ENCODE results near the gene ARHGDIA.

DNA sequence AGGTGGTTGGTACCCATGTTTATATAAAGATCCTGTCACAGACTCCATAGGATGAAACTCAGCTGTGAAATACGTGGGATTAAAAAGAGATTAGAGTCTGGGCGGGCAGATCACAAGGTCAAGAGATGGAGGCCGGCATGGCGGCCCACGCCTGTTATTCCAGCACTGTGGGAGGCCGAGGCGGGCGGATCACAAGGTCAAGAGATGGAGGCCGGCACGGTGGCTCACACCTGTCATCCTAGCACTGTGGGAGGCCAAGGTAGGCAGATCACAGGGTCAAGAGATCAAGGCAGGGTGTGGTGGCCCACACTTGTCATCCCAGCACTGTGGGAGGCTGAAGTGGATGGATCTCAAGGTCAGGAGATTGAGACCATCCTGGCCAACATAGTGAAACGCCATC is 24.3 kb upstream of the ARHGDIA start:
- no peak for TF ChIP-seq POLR2A (IDR thresholded peaks at IDR 0.05; ENCODE audit: control extremely low read depth in 1 of 2, low read depth in 2 of 2, low read length in 2 of 2)
- no peak for TF ChIP-seq RFX5 (IDR thresholded peaks at IDR 0.05; ENCODE audit: borderline replicate concordance, low read depth, low read length)
- TF ChIP-seq, protein P1, sequence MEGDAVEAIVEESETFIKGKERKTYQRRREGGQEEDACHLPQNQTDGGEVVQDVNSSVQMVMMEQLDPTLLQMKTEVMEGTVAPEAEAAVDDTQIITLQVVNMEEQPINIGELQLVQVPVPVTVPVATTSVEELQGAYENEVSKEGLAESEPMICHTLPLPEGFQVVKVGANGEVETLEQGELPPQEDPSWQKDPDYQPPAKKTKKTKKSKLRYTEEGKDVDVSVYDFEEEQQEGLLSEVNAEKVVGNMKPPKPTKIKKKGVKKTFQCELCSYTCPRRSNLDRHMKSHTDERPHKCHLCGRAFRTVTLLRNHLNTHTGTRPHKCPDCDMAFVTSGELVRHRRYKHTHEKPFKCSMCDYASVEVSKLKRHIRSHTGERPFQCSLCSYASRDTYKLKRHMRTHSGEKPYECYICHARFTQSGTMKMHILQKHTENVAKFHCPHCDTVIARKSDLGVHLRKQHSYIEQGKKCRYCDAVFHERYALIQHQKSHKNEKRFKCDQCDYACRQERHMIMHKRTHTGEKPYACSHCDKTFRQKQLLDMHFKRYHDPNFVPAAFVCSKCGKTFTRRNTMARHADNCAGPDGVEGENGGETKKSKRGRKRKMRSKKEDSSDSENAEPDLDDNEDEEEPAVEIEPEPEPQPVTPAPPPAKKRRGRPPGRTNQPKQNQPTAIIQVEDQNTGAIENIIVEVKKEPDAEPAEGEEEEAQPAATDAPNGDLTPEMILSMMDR (IDR thresholded peaks at IDR 0.05; ENCODE audit: control extremely low read depth in 1 of 3, insufficient read depth in 1 of 3, low read depth in 1 of 3, low read length in 3 of 3): no peak
- TF ChIP-seq POLR2AphosphoS5 (IDR thresholded peaks at IDR 0.05; ENCODE audit: low read depth, low read length): no peak
- no peak for TF ChIP-seq TEAD4 (IDR thresholded peaks at IDR 0.05; ENCODE audit: low read depth, low read length)
- TF ChIP-seq FOSL1 (IDR thresholded peaks at IDR 0.05; ENCODE audit: insufficient read depth, low read depth, low read length): no peak
- no peak for TF ChIP-seq SP2 (IDR thresholded peaks at IDR 0.05; ENCODE audit: low read length)
- TF ChIP-seq YY1 (IDR thresholded peaks at IDR 0.05; ENCODE audit: low read depth, low read length): no peak
